A549 treated with DMSO at 1 μM for 4 hours (cell line): ENCODE data around the gene FCN2. TPM values are rescaled to one million over a fixed set of nuclear protein-coding genes. Genes with fewer than 3 reads are reported as not detected.

Experiments used
- total RNA-seq: library from RNA; stranded (reverse); fragments of 200-300 nt; extraction: Qiagen RNA extraction; gene quantifications from 5 replicates; pipeline ENCODE4 v1.2.3, GENCODE V29; 2022; ENCODE audit warnings: low read depth

The FCN2 gene
- not detected in 5 replicates for total RNA-seq

GRCh38 chr9:134880484-134881312 is at the start of gene FCN2:
Gene FCN2, plus strand, starts transcription at chr9:134880810. Its CDS starts 12 bp downstream, at chr9:134880822.

GRCh38 chr9:134917431-134918373 is 37.1 kb downstream of the FCN2 start, which contains the start of gene FCN1:
Gene FCN1, minus strand, starts transcription at chr9:134917912. Its CDS starts 41 bp downstream, at chr9:134917871.

Other genes starting within 250 kb of the FCN2 start
- gene COL5A1, start 239.0 kb upstream of the FCN2 start, total RNA-seq, result 37.9 to 62.3 TPM (median 51.6 TPM) in 5 replicates
- not detected in 5 replicates for gene FCN1, start 37.1 kb downstream of the FCN2 start, total RNA-seq
- gene OLFM1, start 206.9 kb downstream of the FCN2 start, total RNA-seq, result 9.8 to 12.2 TPM (median 10.8 TPM) in 5 replicates